ENCODE measurements around the gene MFSD6L. TPM values are rescaled to one million over a fixed set of nuclear protein-coding genes. Genes with fewer than 3 reads are reported as not detected.
A peak's percentile ranks its signal among the peaks of the same experiment; 100 is the strongest.

MFSD6L gene
- total and polyA plus RNA-seq, 10 of the 15 experiments (the other 5 are each of a cell fraction or from before 2014, with no cell fraction given), result 0.39 to 3.1 (median 1.1) TPM

- H3K4me2 ChIP-seq (ENCODE audit: control insufficient read depth, insufficient read depth), result peak overlapping the region; percentile 43
- POLR2A ChIA-PET, result interaction anchor here (0.6 to 4.5 kb wide), 15 partner anchors 12 to 157 kb away, joined by 3 to 35 read pairs (median 5); partner anchors contain the start of gene PIK3R6
- RAD21 ChIA-PET (ENCODE audit: unreplicated experiment), result interaction anchor here (0.8 to 4.6 kb wide), 21 partner anchors 12 to 225 kb away, joined by 3 to 33 read pairs (median 5); partner anchors contain the start of gene PIK3R6
- CTCF ChIA-PET, result interaction anchor here (0.7 to 3.1 kb wide), 14 partner anchors 14 to 1790 kb away, joined by 3 to 14 read pairs (median 8); no protein-coding TSS in a partner anchor
- H3K27me3 ChIP-seq (replicated peaks in 1 of 2; ENCODE audit: control insufficient read depth in 2 of 2, insufficient read depth in 2 of 2, low read length in 1 of 2), result no peaks in the 10 kb centered on the region
- H3K36me3 ChIP-seq (ENCODE audit: control insufficient read depth in 2 of 2, insufficient read depth in 2 of 2, low read length in 1 of 2), result peaks cover 42 to 61% of the 10 kb centered on the region in 2 experiments
- peaks cover 23% of the 10 kb centered on the region; the same call in 2 of the 3 replicates for H3K9me3 ChIP-seq (replicated peaks; ENCODE audit: control insufficient read depth, insufficient read depth, low read length)
- no peak overlapping the region for H2AFZ ChIP-seq (ENCODE audit: control insufficient read depth, low read depth, low read length)
- H4K20me1 ChIP-seq (ENCODE audit: control insufficient read depth, insufficient read depth), result no peaks in the 10 kb centered on the region
- no TSS peak for BruUV-seq (replicated peaks)
- H3K9ac ChIP-seq (ENCODE audit: control insufficient read depth, insufficient read depth, low read length), result peak overlapping the region; percentile 54
- intact Hi-C loops (cut with micrococcal nuclease; ENCODE audit: unreplicated experiment) (loop anchor here (2.0 to 10.0 kb wide), 3 partner anchors 52 to 188 kb away; no protein-coding TSS in a partner anchor), in situ Hi-C loops (cut with MboI) (no loop called here)
- H3K27ac ChIP-seq (ENCODE audit: control insufficient read depth, insufficient read depth), result peak overlapping the region; percentile 96
- no peak overlapping the region for H3K4me3 ChIP-seq
- FAIRE-seq (peak; percentile 66), ATAC-seq (peak; percentile 43), DNase-seq (ENCODE audit: low read depth, low spot score) (no peak)
- SMC1A ChIA-PET (ENCODE audit: uncharacterized antibody, unreplicated experiment), result interaction anchor here (0.7 to 3.8 kb wide), 22 partner anchors 12 to 396 kb away, joined by 3 to 35 read pairs (median 5); partner anchors contain the start of gene PIK3R6
- H3K79me2 ChIP-seq (ENCODE audit: control insufficient read depth, insufficient read depth, low read length), result no peaks in the 10 kb centered on the region; the same call in none of the 2 replicates
- WGBS (ENCODE audit: insufficient coverage, insufficient replicate concordance, low lambda C conversion rate, missing lambda C conversion rate), result 15% methylated on average over 3 of the region's 3 CpGs
- peaks cover 43% of the 10 kb centered on the region for H3K4me1 ChIP-seq (ENCODE audit: control insufficient read depth, insufficient read depth, low read length)
- TF ChIP-seq SUPT20H (IDR thresholded peaks at IDR 0.05; ENCODE audit: borderline replicate concordance, control insufficient read depth, low read depth, low read length) (no peak), POU2F2 (IDR thresholded peaks at IDR 0.05; ENCODE audit: borderline replicate concordance, low read depth, low read length) (no peak), NBN (IDR thresholded peaks at IDR 0.05) (peak; percentile 63; the same call in 1 of the 2 replicates), POLR2AphosphoS5 (IDR thresholded peaks at IDR 0.05; ENCODE audit: low read length) (peak; percentile 33; the same call in 1 of the 2 replicates), TCF7 (IDR thresholded peaks at IDR 0.05; ENCODE audit: borderline replicate concordance) (no peak), RELA (IDR thresholded peaks at IDR 0.05; ENCODE audit: borderline replicate concordance, partially characterized antibody) (peak; percentile 54), WRNIP1 (IDR thresholded peaks at IDR 0.05; ENCODE audit: borderline replicate concordance, low read depth, low read length) (0 out of 2 replicates have a peak, but pooled peaks have one; percentile 24), HDAC6 (IDR thresholded peaks at IDR 0.05; ENCODE audit: unreplicated experiment) (no peak), RB1 (IDR thresholded peaks at IDR 0.05; ENCODE audit: borderline replicate concordance) (0 out of 2 replicates have a peak, but pooled peaks have one; percentile 35), LARP7 (IDR thresholded peaks at IDR 0.05) (0 out of 2 replicates have a peak, but pooled peaks have one; percentile 7), DPF2 (IDR thresholded peaks at IDR 0.05) (peak; percentile 53; the same call in 1 of the 2 replicates), POLR2A (IDR thresholded peaks at IDR 0.05; ENCODE audit: low read depth, low read length) (0 out of 2 replicates have a peak, but pooled peaks have one; percentile 8), PKNOX1 (IDR thresholded peaks at IDR 0.05) (no peak), HDGF (IDR thresholded peaks at IDR 0.05) (0 out of 2 replicates have a peak, but pooled peaks have one; percentile 33), RUNX3 (IDR thresholded peaks at IDR 0.05; ENCODE audit: low read length) (peak; percentile 79), ZNF687 (IDR thresholded peaks at IDR 0.05) (peak; percentile 22; the same call in 1 of the 2 replicates), TCF12 (IDR thresholded peaks at IDR 0.05; ENCODE audit: low read depth, low read length) (0 out of 2 replicates have a peak, but pooled peaks have one; percentile 15), SMARCA5 (IDR thresholded peaks at IDR 0.05) (peak; percentile 66; the same call in 1 of the 2 replicates), BMI1 (IDR thresholded peaks at IDR 0.05; ENCODE audit: borderline replicate concordance) (0 out of 2 replicates have a peak, but pooled peaks have one; percentile 13), POLR2AphosphoS2 (IDR thresholded peaks at IDR 0.05; ENCODE audit: low read depth, low read length) (peak; percentile 32; the same call in 1 of the 2 replicates)
These were observed 7.2 kb upstream of the MFSD6L start for GRCh38 chr17:8806253-8806925.
